Neural progenitor cell (in vitro differentiated cells): ENCODE results near the gene SCN8A.

Source experiments
- EZH2 ChIP-seq: fragments of 200-600 bp; sonication (generic); IDR thresholded peaks from 2 replicates; pipeline ENCODE4 v1.6.1; 2017; ENCODE audit warnings: antibody characterized with exemption, mild to moderate bottlenecking, moderate library complexity
- EZH2phosphoT487 ChIP-seq: fragments of 200-600 bp; sonication (generic); IDR thresholded peaks from 2 replicates; pipeline ENCODE4 v1.6.1; 2017; ENCODE audit warnings: antibody characterized with exemption
- TF ChIP-seq, protein P1 (sequence below): fragments of 200-600 bp; sonication (generic); IDR thresholded peaks from 2 replicates; pipeline ENCODE4 v1.5.1; 2017; ENCODE audit warnings: antibody characterized with exemption, mild to moderate bottlenecking

DNA sequence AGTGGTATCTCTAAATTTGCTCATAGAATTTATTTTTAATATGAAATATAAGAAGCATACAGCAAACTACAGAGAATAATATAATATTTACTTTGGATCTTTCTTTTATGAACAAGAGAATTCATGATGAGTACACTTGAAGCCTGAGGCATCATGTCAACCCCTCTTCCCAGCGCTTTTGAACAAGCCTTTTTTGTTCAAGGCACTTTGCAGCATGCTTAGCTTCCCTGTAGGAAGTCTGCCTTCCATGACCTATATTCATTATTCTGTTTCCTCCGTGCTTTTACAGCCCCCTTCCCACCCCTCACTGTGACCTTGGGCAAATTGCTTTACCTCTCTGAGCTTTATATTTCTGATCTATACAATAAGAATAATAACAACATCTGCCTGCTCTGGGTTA lies 41.6 kb downstream of the SCN8A start:
- TF ChIP-seq, protein P1, sequence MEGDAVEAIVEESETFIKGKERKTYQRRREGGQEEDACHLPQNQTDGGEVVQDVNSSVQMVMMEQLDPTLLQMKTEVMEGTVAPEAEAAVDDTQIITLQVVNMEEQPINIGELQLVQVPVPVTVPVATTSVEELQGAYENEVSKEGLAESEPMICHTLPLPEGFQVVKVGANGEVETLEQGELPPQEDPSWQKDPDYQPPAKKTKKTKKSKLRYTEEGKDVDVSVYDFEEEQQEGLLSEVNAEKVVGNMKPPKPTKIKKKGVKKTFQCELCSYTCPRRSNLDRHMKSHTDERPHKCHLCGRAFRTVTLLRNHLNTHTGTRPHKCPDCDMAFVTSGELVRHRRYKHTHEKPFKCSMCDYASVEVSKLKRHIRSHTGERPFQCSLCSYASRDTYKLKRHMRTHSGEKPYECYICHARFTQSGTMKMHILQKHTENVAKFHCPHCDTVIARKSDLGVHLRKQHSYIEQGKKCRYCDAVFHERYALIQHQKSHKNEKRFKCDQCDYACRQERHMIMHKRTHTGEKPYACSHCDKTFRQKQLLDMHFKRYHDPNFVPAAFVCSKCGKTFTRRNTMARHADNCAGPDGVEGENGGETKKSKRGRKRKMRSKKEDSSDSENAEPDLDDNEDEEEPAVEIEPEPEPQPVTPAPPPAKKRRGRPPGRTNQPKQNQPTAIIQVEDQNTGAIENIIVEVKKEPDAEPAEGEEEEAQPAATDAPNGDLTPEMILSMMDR, result no peak
- TF ChIP-seq EZH2 (no peak), EZH2phosphoT487 (no peak)
